Dermis blood vessel endothelial cell (primary cell): ENCODE results near the gene STXBP5. TPM values are rescaled to one million over a fixed set of nuclear protein-coding genes. Genes with fewer than 3 reads are reported as not detected.
A peak's percentile ranks its signal among the peaks of the same experiment; 100 is the strongest.

Source experiments
- DNase-seq: peaks from one replicate; pipeline ENCODE4 v3.0.0; 2010
- total RNA-seq: library from RNA; depleted of rRNA; stranded (reverse); fragments of >200 nt; gene quantifications from 2 replicates; pipeline ENCODE4 v1.2.3, GENCODE V29; 2014

STXBP5 gene
- total RNA-seq, 1 donor from 2014 or later, result 26.7 TPM

GRCh38 chr6:147211831-147212230, 7.6 kb downstream of the STXBP5 start:
- DNase-seq, result no peak

GRCh38 chr6:147212622-147213021, 8.4 kb downstream of the STXBP5 start:
- no peak for DNase-seq

- DNase-seq, result no peak
These were observed 9.6 kb downstream of the STXBP5 start for GRCh38 chr6:147213772-147214171.

GRCh38 chr6:147214248-147215227, 10.3 kb downstream of the STXBP5 start:
- DNase-seq, result no peak

GRCh38 chr6:147216915-147217314, 12.7 kb downstream of the STXBP5 start:
- no peak for DNase-seq

GRCh38 chr6:147217840-147218404, 13.7 kb downstream of the STXBP5 start:
- DNase-seq, result no peak

- no peak for DNase-seq
These were observed 14.6 kb downstream of the STXBP5 start for GRCh38 chr6:147218797-147219196.

- no peak for DNase-seq
These were observed 15.2 kb downstream of the STXBP5 start for GRCh38 chr6:147219463-147219862.

- no peak for DNase-seq
These were observed 16.1 kb downstream of the STXBP5 start for GRCh38 chr6:147220345-147220744.

GRCh38 chr6:147221739-147222138, 17.5 kb downstream of the STXBP5 start:
- DNase-seq, result no peak

- peak; percentile 41 for DNase-seq
These were observed 18.1 kb downstream of the STXBP5 start for GRCh38 chr6:147222160-147222838.

GRCh38 chr6:147223736-147224135, 19.5 kb downstream of the STXBP5 start:
- DNase-seq, result no peak

GRCh38 chr6:147226163-147226724, 22.0 kb downstream of the STXBP5 start:
- DNase-seq, result no peak

- DNase-seq, result no peak
These were observed 22.7 kb downstream of the STXBP5 start for GRCh38 chr6:147226877-147227276.

- no peak for DNase-seq
These were observed 23.6 kb downstream of the STXBP5 start for GRCh38 chr6:147227770-147228320.

GRCh38 chr6:147231589-147231988, 27.4 kb downstream of the STXBP5 start:
- DNase-seq, result no peak

- no peak for DNase-seq
These were observed 30.5 kb downstream of the STXBP5 start for GRCh38 chr6:147234685-147235084.

- DNase-seq, result no peak
These were observed 33.9 kb downstream of the STXBP5 start for GRCh38 chr6:147238164-147238563.

- DNase-seq, result no peak
These were observed 34.7 kb downstream of the STXBP5 start for GRCh38 chr6:147238906-147239305.

GRCh38 chr6:147244832-147245231, 40.6 kb downstream of the STXBP5 start:
- DNase-seq, result no peak

- no peak for DNase-seq
These were observed 41.5 kb downstream of the STXBP5 start for GRCh38 chr6:147245693-147246092.

GRCh38 chr6:147246853-147247635, 42.8 kb downstream of the STXBP5 start:
- DNase-seq, result no peak
